Hematopoietic multipotent progenitor cell treated with erythropoietin and hydrocortisone succinate and interleukin-3 and kit ligand, for 4 days (in vitro differentiated cells): ENCODE data around the gene ANK2.

Experiments used
- DNase-seq: peaks from one replicate; pipeline ENCODE4 v3.0.0-alpha.2; 2015

ANK2 gene

GRCh38 chr4:113355550-113356371, 306.3 kb downstream of the ANK2 start:
- peak; percentile 96 for DNase-seq

GRCh38 chr4:113356453-113356852, 307.0 kb downstream of the ANK2 start:
- no peak for DNase-seq

- no peak for DNase-seq
Measured at GRCh38 chr4:113358784-113359183, 309.3 kb downstream of the ANK2 start.

- peak; percentile 10 for DNase-seq
Measured at GRCh38 chr4:113365377-113365776, 315.9 kb downstream of the ANK2 start.

- no peak for DNase-seq
Measured at GRCh38 chr4:113368056-113368455, 318.6 kb downstream of the ANK2 start.

- no peak for DNase-seq
Measured at GRCh38 chr4:113371111-113371510, 321.7 kb downstream of the ANK2 start.

GRCh38 chr4:113375964-113376666, 326.7 kb downstream of the ANK2 start:
- no peak for DNase-seq

- DNase-seq, result no peak
Measured at GRCh38 chr4:113378836-113379235, 329.4 kb downstream of the ANK2 start.

GRCh38 chr4:113382704-113383103, 333.3 kb downstream of the ANK2 start:
- no peak for DNase-seq

GRCh38 chr4:113383111-113383785, 333.8 kb downstream of the ANK2 start:
- no peak for DNase-seq

- no peak for DNase-seq
Measured at GRCh38 chr4:113384600-113384999, 335.1 kb downstream of the ANK2 start.

- DNase-seq, result no peak
Measured at GRCh38 chr4:113385281-113385899, 335.9 kb downstream of the ANK2 start.

GRCh38 chr4:113389160-113389559, 339.7 kb downstream of the ANK2 start:
- no peak for DNase-seq

- no peak for DNase-seq
Measured at GRCh38 chr4:113390850-113391249, 341.4 kb downstream of the ANK2 start.

- DNase-seq, result no peak
Measured at GRCh38 chr4:113394108-113394729, 344.8 kb downstream of the ANK2 start.

- peak; percentile 86 for DNase-seq
Measured at GRCh38 chr4:113394730-113395530, 345.5 kb downstream of the ANK2 start.

GRCh38 chr4:113397114-113397701, 347.8 kb downstream of the ANK2 start:
- DNase-seq, result no peak

GRCh38 chr4:113398441-113399143, 349.1 kb downstream of the ANK2 start:
- DNase-seq, result no peak

GRCh38 chr4:113404167-113404571, 354.7 kb downstream of the ANK2 start:
- DNase-seq, result no peak

GRCh38 chr4:113404841-113405240, 355.4 kb downstream of the ANK2 start:
- no peak for DNase-seq
